ENCODE measurements around the gene UQCR11. TPM values are rescaled to one million over a fixed set of nuclear protein-coding genes. Genes with fewer than 3 reads are reported as not detected.

Gene UQCR11
- total and polyA plus RNA-seq, 2 of the 8 experiments (the other 6 are each of a cell fraction or from before 2014, with no cell fraction given) = 162 to 171 TPM

DNA sequence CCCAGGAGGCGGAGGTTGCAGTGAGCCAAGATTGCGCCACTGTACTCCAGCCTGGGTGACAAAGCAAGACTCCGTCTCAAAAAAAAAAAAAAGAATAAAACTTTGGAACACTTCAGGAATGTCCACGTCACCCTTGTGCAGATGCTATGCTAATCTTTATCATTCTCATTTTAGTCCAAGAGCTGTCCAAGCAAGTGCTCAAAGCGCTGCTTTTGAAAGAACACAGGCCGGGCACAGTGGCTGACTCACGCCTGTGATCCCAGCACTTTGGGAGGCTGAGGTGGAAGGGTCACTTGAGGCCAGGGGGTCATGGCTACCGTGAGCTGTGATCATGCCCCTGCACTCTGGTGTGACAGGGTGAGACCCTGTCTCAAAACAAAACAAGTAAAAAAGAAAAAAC, 11.1 kb upstream of the UQCR11 start:
- no peak overlapping the region for H3K4me2 ChIP-seq (ENCODE audit: insufficient read depth in 1 of 2, low read depth in 2 of 2, low read length in 2 of 2)
- no peak overlapping the region for H3K14ac ChIP-seq (ENCODE audit: insufficient read length)
- H3K79me2 ChIP-seq (ENCODE audit: control insufficient read depth in 1 of 2, insufficient read depth in 2 of 2, low read length in 2 of 2) = peaks cover 0 to 2% of the 10 kb centered on the region in 2 experiments; a peak in 1 of 4 replicates
- peaks cover 41 to 86% (median 71%) of the 10 kb centered on the region in 4 experiments for H3K36me3 ChIP-seq (ENCODE audit: control insufficient read depth in 2 of 4, insufficient read depth in 4 of 4, low read length in 3 of 4)
- no peak overlapping the region for H2AFZ ChIP-seq (ENCODE audit: low read length)
- no peak overlapping the region for H2BK15ac ChIP-seq (ENCODE audit: low read length)
- H2BK20ac ChIP-seq (ENCODE audit: low read length) = no peak overlapping the region
- no peak overlapping the region for H4K91ac ChIP-seq (replicated peaks; ENCODE audit: insufficient read length, low read length)
- H4K20me1 ChIP-seq (replicated peaks in 1 of 2; ENCODE audit: control insufficient read depth in 1 of 2, insufficient read depth in 2 of 2, low read length in 2 of 2) = peaks cover 22 to 37% of the 10 kb centered on the region in 2 experiments
- no peaks in the 10 kb centered on the region for H3K23me2 ChIP-seq (ENCODE audit: low read depth, low read length)
- no peak overlapping the region for H3K56ac ChIP-seq (replicated peaks; ENCODE audit: insufficient read length, low read depth, low read length)
- no peak overlapping the region for H3K4me3 ChIP-seq (ENCODE audit: extremely low read depth in 1 of 4, insufficient read depth in 2 of 4, low read depth in 3 of 4, low read length in 4 of 4)
- CTCF ChIA-PET (ENCODE audit: partially characterized antibody) = interaction anchor here (0.7 to 1.7 kb wide), 8 partner anchors 9 to 227 kb away, joined by 3 read pairs; partner anchors contain the start of gene UQCR11
- WGBS, 2 experiments (ENCODE audit: extremely low coverage in 1 of 2, insufficient coverage in 1 of 2, insufficient read length in 1 of 2, insufficient replicate concordance in 2 of 2, low coverage in 1 of 2, low lambda C conversion rate in 2 of 2, missing lambda C conversion rate in 1 of 2) = 91% methylated on average over 7 of the region's 8 CpGs; no CpG with 5 or more reads in 1 of the 2 experiments
- no peak overlapping the region for H4K5ac ChIP-seq (ENCODE audit: insufficient read length, low read depth, low read length)
- no peak overlapping the region for H3K18ac ChIP-seq (ENCODE audit: extremely low read depth, low read length)
- no peak overlapping the region for H3K9ac ChIP-seq (replicated peaks in 1 of 4; ENCODE audit: extremely low read depth in 1 of 4, low read depth in 3 of 4, low read length in 3 of 4)
- H2BK12ac ChIP-seq (ENCODE audit: low read depth, low read length) = no peak overlapping the region
- POLR2A ChIA-PET (ENCODE audit: partially characterized antibody) = interaction anchor here (0.8 to 4.8 kb wide), 5 partner anchors 9 to 26 kb away, joined by 3 to 26 read pairs (median 4); partner anchors contain the start of gene UQCR11
- no peak overlapping the region for H3K4ac ChIP-seq (replicated peaks; ENCODE audit: insufficient read length, low read depth, low read length)
- H4K8ac ChIP-seq (ENCODE audit: extremely low read depth, insufficient read depth, low read length) = no peak overlapping the region
- H3K79me1 ChIP-seq (ENCODE audit: low read depth, low read length) = peaks cover 3% of the 10 kb centered on the region
- no peak overlapping the region for H2BK120ac ChIP-seq (replicated peaks; ENCODE audit: low read depth, low read length)
- H3K27me3 ChIP-seq (replicated peaks in 1 of 4; ENCODE audit: control insufficient read depth in 3 of 4, extremely low read depth in 1 of 4, insufficient read depth in 3 of 4, low read length in 3 of 4) = no peaks in the 10 kb centered on the region
- no peak overlapping the region for H2BK5ac ChIP-seq (ENCODE audit: low read depth, low read length)
- no peak for DNase-seq (ENCODE audit: low read depth in 1 of 2, low spot score in 2 of 2)
- H3K27ac ChIP-seq (ENCODE audit: low read depth, low read length) = no peak overlapping the region
- H3K4me1 ChIP-seq (replicated peaks in 1 of 4; ENCODE audit: control insufficient read depth in 3 of 4, insufficient read depth in 4 of 4, low read length in 3 of 4) = peaks cover 0 to 7% (median 3%) of the 10 kb centered on the region in 4 experiments; a peak in 1 of 7 replicates
- no peak overlapping the region for H2AK5ac ChIP-seq (ENCODE audit: low read depth, low read length)
- H3K9me3 ChIP-seq (ENCODE audit: insufficient read depth in 2 of 2, low read depth in 1 of 2, low read length in 1 of 2) = no peaks in the 10 kb centered on the region
- FAIRE-seq = no peak
- H3K23ac ChIP-seq (ENCODE audit: insufficient read length) = no peak overlapping the region
- no peak for TF ChIP-seq RFX5 (IDR thresholded peaks at IDR 0.05; ENCODE audit: borderline replicate concordance, low read depth, low read length)
- TF ChIP-seq SUZ12 (IDR thresholded peaks at IDR 0.05; ENCODE audit: low read length) = no peak
- no peak for TF ChIP-seq HDAC6 (IDR thresholded peaks at IDR 0.05; ENCODE audit: low read depth, low read length)
- no peak for TF ChIP-seq SP2 (IDR thresholded peaks at IDR 0.05; ENCODE audit: low read length)
- no peak for TF ChIP-seq CREB1 (IDR thresholded peaks at IDR 0.05)
- no peak for TF ChIP-seq NRF1 (IDR thresholded peaks at IDR 0.05; ENCODE audit: low read depth, low read length)
- TF ChIP-seq, protein P1, sequence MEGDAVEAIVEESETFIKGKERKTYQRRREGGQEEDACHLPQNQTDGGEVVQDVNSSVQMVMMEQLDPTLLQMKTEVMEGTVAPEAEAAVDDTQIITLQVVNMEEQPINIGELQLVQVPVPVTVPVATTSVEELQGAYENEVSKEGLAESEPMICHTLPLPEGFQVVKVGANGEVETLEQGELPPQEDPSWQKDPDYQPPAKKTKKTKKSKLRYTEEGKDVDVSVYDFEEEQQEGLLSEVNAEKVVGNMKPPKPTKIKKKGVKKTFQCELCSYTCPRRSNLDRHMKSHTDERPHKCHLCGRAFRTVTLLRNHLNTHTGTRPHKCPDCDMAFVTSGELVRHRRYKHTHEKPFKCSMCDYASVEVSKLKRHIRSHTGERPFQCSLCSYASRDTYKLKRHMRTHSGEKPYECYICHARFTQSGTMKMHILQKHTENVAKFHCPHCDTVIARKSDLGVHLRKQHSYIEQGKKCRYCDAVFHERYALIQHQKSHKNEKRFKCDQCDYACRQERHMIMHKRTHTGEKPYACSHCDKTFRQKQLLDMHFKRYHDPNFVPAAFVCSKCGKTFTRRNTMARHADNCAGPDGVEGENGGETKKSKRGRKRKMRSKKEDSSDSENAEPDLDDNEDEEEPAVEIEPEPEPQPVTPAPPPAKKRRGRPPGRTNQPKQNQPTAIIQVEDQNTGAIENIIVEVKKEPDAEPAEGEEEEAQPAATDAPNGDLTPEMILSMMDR (IDR thresholded peaks at IDR 0.05; ENCODE audit: control extremely low read depth in 1 of 3, insufficient read depth in 1 of 3, low read depth in 1 of 3, low read length in 3 of 3) = no peak
- TF ChIP-seq SIX5 (IDR thresholded peaks at IDR 0.05; ENCODE audit: low read depth, low read length) = no peak
- no peak for TF ChIP-seq KDM5A (IDR thresholded peaks at IDR 0.05; ENCODE audit: low read length)
- no peak for TF ChIP-seq SP1 (IDR thresholded peaks at IDR 0.05; ENCODE audit: low read depth, low read length)
- TF ChIP-seq SIRT6 (IDR thresholded peaks at IDR 0.05; ENCODE audit: low read length) = no peak
- no peak for TF ChIP-seq EP300 (IDR thresholded peaks at IDR 0.05; ENCODE audit: borderline replicate concordance in 1 of 2, low read depth in 2 of 2, low read length in 2 of 2)
